ENCODE data around the gene TMEM117.
A peak's percentile ranks its signal among the peaks of the same experiment; 100 is the strongest.
"Not testable (repeated sequence)": the region's sequence is repeated elsewhere in the genome, so short reads cannot be mapped to it uniquely, and the experiment has no call there.

Gene TMEM117

DNA sequence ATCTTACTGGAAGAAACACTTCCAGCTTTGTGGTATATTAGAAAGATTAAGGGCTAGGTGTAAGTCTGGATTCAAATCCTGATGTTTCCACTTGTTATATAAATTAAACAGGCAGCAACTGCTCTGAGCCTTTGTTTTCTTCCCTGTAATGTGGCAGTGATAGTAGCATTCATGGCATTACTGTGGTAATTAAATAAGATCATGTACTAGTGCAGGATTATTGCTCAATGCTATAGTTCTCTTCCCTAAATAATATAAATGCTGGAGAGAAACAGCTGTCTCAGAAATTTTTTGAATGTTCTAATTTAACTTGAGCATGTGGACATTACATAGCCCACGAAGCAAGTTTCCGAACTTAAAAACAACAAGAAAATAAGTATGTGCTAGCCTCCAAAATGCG lies 5.4 kb downstream of the TMEM117 start:
- no peak for DNase-seq

DNA sequence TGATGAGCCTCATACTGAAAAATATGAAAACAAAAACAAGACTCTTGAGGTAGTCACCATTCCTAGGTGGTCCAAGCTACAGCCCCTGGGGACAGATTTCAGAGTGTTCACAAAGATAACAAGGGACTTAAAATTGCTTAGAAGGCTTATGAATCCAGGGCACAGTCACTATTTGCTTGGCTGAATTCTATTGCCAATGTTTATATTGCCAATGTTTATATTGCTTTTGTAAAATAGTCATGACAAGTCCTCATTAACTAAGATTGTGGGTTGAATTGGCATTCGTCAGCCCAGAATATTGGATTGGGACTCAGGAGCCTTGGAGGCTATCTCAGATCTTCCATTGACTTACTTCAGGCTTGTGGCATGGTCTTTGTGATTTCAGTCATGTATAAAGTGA lies 6.4 kb downstream of the TMEM117 start:
- DNase-seq, result no peak

DNA sequence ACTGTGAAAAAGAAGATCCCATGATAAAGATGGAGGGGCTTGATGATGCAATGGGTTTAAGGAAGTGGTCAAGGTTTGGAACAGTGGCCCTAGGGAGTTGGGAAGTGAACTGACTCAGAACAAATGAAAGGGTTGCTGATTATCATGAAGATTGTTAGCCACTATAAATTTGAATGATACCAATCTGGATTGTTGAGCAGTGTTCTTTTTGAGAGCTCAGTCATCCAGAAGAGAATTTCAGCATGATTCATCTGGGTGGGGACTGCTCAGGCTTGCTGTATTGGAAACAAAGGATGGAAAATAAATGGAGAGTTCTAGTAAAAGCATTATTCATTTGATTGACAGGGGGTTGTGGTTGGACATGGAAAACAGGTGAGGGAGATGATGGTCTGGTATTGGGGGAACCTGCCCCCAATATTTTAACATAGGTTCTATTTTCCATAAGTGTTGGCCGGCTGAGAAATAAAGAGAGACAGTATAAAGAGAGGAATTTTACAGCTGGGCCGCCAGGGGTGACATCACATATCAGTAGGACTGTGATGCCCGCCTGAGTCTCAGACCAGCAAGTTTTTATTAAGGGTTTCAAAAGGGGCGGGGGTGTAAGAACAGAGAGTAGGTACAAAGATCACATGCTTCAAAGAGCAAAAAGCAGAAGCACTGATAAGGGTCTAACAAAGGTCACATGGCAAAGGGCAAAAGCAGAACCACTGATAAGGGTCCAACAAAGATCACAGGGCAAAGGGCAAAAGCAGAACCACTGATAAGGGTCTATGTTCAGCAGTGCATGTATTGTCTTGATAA lies 11.7 kb downstream of the TMEM117 start:
- DNase-seq, result not testable (repeated sequence)

DNA sequence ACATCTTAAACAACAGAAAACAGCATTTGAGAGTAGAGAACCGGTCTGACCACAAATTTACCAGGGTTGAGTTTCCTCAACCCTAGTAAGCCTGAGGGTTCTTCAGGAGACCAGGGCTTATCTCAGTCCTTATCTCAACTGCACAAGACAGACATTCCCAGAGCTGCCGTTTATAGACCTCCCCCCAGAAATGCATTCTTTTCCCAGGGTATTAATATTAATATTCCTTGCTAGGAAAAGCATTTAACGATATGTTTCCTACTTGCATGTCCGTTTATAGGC lies 12.3 kb downstream of the TMEM117 start:
- no peak for DNase-seq

DNA sequence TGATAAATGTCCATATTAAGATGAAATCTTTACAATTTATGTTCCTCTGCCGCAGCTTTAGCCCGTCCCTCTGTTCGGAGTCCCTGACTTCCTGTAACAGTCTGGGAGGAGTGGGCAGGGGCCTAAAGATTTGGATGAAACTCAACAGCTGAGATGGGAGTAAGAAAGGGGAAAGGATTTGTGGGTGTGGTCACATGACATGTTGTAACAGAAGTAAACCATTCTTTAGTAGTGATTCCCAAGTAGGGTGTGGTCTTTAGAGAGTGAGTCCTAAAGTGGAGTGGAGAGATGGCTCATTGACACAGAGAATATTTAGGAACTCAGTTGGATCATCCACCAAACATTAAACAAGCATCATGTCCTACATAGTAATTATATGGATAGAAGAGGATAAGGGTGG lies 12.9 kb downstream of the TMEM117 start:
- no peak for DNase-seq

DNA sequence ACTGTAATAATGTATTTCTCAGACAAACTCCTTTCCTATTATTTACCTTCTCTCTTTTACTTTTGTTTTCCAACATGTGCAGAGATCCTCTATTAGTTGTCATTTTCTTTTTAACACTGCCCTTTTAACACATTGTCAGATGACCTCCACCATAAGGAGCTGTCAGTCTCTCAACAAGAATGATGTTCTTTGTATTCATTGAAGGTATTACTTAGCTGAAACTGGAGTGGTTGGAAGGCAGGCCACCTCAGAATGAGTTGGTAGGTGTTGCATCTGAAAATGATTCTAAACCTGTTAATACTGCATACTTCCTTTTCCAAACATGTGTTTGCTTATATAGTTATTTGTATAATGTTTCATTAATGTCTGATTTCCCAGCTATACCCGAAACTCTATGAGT lies 16.9 kb downstream of the TMEM117 start:
- DNase-seq, result no peak

DNA sequence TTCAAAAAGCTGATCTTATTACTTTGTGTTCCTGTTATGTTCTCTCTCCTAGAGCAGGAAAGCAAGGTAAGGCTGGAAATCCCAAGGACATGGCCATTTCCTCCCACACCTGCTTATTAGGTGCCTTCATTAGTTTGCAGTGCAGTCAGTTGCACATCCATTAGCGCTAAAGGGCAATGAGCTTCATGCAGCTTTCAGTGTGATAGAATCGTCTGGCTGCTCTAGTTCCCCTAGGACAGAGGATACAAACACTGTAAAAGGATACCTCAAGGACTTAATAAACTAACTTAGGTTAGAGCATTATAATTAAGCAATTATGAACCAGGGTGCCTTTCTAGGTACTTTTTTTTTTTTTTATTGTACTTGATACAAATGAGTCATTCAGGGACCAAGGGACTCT lies 21.1 kb downstream of the TMEM117 start:
- no peak for DNase-seq

DNA sequence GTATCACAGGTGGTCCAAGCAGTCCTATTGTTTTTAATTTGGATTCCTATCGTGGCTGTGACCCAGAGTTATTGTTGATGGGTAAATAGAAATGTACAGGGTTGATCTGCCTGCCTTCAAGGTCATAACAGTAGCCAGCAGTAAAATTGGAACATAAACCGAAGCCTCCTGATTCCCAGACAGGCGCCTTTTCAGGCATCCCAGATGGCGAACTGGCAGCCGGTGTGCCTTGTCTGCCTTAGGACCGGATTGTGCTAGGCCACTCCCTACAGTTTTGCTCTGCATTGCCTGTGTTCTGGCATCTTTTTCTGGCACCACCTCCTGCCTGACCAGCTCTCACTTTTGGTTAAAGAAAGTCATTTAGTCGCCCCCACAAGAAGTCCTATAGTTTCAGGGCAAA lies 22.2 kb downstream of the TMEM117 start:
- DNase-seq, result no peak

DNA sequence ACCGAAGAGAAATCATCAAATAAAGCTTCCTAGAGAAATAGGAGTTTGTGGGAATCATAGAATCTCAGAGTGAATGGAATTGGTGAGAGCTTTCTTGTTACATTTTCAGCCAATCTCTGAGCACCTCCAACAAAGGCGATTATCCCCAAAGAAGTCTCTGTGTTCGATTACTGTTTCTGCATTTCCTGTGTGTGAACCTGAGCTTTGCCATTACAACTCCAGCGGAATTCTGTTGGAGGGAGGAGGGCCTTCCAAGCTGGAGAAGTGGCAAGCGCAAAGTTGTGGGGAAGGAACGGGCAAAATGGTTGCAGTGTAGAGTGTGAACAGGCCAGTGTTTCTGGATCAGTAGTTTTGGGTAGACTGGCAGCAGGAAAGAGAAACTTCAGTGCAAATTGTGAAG lies 23.1 kb downstream of the TMEM117 start:
- no peak for DNase-seq

DNA sequence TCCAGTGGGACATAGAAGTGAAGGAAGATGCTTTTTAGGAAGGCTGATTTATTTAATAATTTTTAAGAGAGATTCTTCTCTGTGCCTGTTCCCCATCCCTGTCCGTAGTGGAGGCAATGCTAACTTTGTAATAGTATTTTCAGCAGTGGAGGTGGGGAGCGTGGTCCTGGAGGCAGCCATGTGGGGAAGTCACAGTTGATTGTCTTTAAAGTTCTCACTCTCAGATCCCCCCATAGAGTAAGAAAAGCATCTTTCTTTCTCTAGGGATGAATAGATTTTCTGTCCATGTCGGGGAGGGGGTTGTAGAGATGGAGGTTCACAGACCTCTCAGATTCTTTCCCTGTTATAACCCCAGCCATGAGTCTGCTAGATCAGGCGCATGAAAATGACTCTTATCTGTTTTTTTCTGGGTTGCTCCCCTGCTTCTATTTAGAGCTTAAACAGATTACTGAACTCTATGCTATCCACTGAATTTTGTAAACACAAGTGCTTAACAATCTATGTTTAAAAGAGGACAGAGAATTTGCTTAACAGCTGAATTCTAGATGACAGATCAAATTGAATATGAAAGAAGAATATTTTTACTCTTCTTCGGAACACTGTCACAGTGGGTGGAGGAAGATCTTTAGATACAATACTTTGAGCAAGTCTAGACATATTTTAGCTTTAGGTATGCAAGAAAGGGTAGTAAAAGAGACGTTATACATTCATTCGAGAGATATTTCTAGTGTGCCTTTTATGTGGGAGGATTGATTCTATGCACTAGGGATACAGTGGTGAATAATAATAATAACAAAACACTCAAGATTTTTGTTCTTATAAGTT lies 25.3 kb downstream of the TMEM117 start:
- DNase-seq, result no peak

DNA sequence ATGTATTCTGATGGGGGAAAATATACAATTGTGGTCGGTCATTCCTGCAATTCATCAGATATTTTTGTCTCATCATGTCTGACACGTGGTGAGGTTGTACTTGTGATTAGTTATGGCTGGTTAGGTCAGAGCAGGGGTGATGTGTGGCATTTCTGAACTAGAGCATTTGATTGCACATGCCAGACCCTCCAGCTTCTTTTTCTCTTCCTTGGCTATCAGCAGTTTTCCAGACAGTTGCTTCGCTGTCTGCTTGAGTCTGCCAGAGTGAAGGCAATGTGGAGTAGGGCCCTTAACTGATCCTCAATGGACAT lies 25.9 kb downstream of the TMEM117 start:
- DNase-seq, result no peak

DNA sequence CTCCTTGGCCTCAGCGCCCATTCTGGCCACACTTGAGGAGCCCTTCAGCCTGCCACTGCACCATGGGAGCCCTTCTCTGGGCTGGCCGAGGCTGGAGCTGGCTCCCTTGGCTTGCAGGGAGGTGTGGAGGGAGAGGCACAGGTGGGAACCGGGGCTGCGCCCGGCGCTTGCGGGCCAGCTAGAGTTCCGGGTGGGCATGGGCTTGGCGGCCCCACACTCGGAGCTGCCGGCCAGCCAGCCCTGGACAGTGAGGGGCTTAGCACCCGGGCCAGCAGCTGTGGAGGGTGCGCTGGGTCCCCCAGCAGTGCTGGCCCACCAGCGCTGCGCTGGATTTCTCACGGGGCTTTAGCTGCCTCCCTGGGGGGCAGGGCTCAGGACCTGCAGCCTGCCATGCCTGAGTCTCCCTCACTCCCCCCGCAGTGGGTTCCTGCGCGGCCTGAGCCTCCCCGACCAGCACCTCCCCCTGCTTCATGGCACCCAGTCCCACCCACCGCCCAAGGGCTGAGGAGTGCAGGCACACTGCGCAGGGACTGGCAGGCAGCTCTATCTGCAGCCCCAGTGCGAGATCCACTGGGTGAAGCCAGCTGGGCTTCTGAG lies 28.0 kb downstream of the TMEM117 start:
- no peak for DNase-seq

DNA sequence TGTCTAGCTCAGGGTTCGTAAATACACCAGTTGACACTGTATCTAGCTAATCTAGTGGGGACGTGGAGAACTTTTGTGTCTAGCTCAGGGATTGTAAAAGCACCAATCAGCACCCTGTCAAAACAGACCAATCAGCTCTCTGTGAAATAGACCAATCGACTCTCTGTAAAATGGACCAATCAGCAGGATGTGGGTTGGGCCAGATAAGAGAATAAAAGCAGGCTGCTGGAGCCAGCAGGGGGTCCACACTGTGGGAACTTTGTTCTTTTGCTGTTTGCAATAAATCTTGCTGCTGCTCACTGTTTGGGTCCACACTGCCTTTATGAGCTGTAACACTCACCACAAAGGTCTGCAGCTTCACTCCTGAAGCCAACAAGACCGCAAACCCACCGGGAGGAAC lies 28.7 kb downstream of the TMEM117 start:
- DNase-seq, result not testable (repeated sequence)

DNA sequence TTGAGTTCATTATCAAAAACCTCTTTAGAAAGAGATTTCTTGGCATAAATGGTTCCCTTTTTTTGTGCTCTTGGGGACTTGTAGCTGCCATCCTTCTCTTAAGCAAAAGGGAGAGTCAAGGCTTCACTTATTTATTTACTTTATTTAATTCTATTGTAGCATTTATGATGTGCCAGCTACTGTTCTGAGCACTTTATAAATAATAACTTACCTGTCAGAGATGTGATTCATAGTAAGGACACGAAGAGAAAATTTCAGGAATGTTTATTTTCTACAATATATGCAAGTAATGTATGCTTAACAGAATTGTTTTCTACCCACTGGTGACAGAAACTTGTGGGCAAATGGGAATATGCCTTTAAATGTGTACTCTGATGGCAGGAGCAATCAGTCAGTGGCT lies 33.3 kb downstream of the TMEM117 start:
- no peak for DNase-seq

DNA sequence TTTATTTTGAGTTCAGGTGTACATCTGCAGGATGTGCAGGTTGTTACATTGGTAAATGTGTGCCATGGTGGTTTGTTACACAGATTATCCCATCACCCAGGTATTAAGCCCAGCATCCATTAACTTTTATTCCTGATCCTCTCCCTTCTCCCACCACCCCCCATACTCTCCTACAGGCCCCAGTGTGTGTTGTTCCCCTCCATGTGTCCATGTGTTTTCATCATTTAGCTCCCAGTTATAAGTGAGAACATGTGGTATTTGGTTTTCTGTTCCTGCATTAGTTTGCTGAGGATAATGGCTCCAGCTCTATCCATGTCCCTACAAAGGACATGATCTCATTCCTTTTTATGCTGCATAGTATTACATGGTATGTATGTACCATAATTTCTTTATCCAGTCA lies 33.9 kb downstream of the TMEM117 start:
- not testable (repeated sequence) for DNase-seq

DNA sequence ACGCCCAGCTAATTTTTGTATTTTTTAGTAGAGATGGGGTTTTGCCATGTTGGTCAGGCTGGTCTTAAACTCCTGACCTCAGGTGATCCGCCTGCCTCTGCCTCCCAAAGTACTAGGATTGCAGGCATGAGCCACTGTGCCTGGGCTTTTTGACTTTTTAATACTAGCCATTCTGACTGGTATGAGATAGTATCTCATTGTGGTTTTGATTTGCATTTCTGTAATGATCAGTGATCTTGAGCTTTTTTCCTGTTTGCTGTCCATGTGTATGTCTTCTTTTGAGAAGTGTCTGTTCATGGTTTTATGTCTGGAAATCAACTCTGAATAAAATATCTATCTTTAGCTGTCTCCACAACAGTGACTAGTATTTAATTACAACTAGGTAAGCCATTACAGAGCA lies 35.4 kb downstream of the TMEM117 start:
- DNase-seq, result not testable (repeated sequence)

DNA sequence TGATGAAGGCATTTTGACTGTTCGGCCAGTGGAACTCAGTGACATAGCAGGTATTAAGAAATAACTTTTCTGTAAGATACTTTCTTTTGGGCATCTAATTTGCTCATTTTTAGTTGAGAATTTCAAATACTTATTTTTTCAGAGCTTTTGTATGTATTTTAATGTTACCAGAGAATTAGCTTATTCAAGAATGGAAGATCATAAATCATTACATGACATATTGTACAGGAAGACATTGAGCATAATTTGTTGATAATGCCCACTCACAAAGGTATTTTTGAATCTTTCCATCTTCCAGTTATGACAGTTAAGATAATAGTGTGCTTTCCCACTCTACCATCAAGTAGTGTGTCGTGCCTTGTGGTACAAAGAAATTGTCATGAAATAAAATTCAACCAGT lies 36.5 kb downstream of the TMEM117 start:
- no peak for DNase-seq

DNA sequence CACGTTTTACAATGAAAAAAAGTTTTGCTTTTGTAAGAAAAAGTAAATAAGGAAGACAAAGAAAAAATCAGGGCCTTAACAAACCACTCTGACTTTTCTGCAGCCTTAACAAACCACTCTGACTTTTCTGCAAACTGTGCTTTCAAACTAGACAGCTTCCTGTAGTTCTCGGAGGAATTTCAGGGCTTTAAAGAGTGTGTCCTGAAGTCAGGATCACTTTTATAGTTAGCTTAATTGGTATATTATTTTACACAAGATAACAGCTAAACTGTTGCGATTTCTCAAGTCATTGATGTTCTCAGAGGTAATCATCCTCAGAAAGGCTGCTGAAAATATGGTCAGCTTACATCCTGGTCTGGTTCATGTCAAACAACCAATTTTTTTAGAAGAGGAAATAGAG lies 42.2 kb downstream of the TMEM117 start:
- DNase-seq, result no peak

DNA sequence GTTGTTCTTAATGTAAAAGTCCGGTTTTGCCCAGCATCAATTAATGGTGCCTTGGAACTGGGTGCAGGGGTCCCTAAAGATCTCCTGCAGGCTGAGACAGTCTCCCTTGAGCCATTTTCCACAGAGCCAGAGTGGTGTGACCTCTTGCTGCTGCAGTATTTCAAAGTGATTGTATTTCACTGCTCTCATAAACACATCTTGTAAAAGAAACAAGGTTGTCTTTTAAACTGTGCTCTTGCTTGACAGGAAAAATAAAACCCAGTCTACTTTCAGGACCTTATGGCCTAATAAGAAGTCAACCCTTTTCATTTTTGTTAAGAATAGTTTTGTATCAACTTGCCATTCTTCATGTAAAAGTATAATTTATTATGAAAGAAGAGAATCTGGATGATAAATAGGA lies 44.7 kb downstream of the TMEM117 start:
- no peak for DNase-seq

DNA sequence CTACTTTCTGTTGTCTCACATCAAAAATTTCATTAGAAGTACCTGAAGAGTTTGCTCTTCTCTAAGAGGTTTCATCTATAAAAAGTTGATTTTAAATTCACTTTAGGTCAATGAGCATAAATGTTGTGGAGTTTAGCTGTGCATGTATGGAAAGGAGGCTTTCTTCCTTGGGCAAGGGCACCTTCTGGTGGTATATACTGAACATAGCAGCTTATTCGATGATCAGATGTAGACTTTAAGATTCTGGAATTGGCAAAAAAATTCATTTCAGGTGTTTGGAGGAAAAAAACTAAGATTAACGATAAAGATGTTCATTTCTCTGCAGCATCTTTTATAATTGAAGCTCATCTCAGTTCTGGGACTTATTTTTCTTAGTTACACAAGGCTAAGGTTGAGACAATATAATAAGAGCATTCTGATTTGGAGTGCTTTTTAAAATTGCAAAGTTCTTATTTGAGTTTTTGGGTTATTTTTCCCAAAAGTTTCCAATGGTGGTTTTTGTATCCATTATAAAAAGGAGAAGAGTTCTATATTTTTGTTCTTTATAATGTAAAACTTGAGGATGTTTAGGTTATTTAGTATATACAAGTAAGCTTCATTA lies 46.8 kb downstream of the TMEM117 start:
- peak; percentile 54 for DNase-seq

DNA sequence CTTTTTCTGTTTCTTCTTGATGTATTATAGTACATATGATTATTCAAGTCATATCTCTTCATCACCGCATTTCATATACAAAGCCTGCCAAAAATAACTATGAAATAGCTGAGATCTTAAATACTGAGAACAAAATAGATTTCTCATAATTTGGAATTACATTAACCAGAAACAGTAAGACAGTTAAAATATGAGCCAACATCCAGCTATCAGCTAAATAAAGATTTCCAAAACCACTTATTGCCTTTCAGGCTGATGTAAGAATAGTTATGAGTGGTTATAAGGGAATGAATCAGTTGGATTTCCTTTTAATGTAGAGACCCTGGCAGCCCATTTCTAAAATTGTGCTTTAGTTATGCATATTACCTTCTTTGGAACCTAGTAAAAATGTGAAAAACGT lies 47.4 kb downstream of the TMEM117 start:
- DNase-seq, result peak; percentile 9

DNA sequence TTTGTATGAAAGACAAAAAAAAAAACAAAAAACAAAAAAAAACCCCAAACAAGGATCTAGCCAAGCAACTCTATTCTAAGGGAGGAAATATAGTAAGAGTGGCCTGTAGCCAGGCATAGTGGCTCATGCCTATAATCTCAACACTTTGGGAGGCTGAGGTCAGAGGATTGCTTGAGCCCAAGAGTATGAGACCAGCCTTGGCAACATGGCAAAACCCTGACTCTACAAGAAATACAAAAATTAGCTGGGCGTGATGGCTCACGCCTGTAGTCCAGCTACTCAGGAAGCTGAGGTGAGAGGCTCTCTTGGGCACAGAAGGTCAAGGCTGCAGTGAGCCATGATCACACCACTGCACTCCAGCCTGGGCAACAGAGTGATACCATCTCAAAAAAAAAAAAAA lies 47.9 kb downstream of the TMEM117 start:
- no peak for DNase-seq

DNA sequence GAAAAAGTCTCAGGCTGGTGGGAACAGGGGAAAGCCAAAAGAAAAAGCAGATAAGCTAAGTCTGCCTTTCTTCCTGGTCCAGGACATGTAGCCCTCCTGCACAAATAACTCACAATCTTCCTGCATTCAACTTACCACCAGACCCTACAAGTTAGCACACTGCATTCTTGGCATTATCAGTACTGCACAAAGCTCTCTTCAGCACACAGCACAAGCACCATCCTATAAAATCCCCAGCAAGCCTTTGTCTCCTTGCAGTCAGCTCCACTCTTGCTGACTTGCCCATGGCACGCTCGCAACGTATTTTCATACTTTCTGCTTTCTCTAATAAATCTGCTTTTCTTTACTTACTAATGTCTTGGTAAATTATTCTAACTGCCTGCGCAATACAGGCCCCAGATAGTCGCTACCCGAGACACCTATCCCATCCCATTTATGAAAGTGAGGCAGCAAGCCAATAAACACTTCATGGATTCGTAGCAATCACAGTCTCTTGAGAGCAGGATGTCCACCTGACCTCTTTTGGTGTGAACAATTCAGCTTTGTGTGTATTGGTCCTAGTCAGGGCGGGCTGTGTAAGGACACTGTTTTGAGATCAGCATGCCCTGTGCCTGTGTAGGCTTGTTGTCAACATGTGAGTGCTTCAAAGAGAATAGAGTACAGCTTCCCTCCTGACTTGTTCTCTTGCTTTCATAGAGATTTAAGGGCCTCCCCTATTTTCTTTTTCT lies 49.0 kb downstream of the TMEM117 start:
- DNase-seq, result no peak
